ENCODE results near the gene EWSR1.
"Not testable (repeated sequence)": the region's sequence is repeated elsewhere in the genome, so short reads cannot be mapped to it uniquely, and the experiment has no call there.

EWSR1 gene, protein sequence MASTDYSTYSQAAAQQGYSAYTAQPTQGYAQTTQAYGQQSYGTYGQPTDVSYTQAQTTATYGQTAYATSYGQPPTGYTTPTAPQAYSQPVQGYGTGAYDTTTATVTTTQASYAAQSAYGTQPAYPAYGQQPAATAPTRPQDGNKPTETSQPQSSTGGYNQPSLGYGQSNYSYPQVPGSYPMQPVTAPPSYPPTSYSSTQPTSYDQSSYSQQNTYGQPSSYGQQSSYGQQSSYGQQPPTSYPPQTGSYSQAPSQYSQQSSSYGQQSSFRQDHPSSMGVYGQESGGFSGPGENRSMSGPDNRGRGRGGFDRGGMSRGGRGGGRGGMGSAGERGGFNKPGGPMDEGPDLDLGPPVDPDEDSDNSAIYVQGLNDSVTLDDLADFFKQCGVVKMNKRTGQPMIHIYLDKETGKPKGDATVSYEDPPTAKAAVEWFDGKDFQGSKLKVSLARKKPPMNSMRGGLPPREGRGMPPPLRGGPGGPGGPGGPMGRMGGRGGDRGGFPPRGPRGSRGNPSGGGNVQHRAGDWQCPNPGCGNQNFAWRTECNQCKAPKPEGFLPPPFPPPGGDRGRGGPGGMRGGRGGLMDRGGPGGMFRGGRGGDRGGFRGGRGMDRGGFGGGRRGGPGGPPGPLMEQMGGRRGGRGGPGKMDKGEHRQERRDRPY

DNA sequence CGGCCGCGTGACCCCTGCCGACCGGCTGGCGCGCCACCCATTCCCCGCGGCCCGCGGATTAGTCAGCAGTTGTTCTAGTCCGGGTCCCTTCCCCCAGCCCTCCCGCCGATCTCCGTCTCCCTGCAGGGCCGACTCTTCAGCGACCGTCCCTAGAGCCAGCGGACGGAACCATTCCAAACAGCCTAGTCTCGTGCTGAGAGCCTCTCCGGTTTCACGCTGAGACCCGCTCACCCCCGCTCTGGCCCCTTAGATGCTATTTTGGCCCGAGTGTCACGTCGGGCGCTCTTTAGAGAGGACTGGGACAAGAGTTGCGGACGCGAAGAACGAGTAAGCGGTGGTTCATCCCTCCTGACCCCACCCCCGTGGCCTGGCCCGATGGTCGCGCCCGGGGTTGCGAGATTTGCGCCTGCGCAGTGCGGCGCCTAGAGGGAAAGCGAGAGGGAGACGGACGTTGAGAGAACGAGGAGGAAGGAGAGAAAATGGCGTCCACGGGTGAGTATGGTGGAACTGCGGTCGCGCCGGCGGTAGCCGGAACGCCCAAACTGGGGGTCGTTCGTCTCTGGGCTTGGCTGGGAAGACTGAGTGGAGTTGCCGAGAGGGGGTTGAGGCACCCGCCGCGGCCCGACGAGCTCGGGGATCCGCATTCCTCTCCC lies at the start of gene EWSR1, which contains the start of gene RHBDD3:
EWSR1 (plus strand) TSS at position 411 of the 653 bp plus-strand sequence; CDS start at position 480, 69 bp downstream.
RHBDD3 (minus strand) TSS at position 124 of the 653 bp plus-strand sequence. CDS start 2,355 bp downstream, outside the sequence.
- DNase-seq = peak; percentile 96

DNA sequence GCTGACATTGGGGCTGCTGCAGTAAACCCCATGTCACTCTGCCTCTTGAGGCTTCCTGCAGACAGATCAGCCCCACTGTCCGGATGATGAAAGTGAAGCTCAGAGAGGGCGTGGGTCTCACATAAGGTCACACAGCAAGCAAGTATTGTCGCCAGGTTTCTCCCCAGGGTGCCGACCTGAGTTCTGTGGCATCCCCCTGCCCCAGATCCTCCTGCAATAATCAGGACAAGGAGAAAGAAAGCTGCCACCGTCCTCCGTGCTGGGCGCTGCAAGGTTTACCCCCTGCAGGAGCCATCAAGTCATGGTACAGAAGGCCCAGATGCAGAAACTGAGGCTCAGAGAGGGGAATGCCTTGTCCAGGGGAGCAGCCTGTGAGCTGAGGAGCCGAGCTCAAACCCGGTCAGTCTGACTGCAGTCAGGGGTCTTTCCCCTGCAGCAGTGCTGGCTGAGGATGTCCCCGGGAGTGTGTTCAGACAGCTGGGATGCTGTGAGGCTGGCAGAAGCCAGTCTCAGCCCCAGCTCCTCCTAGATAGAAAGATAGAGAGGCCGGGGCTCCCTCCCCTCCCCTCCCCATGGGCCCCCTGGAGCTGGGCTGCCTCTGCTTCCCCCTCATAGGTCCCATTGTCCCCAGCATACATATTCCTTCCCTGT lies 49.2 kb upstream of the EWSR1 start:
- DNase-seq = no peak

DNA sequence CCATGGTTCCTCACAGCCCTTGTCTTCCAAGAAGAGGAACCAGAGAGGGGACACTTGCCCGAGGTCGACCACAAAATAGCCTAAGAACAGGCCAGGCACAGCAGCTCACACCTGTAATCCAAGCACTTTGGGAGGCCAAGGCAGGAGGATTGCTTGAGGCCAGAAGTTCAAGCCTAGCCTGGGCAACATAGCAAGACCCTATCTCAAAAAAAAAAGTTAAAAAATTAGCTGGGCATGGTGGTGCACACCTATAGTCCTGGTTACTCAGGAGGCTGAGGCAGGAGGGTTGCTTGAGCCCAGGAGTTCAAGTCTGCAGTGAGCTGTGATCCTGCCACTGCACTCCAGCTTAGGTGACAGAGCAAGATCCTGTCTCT lies 48.7 kb upstream of the EWSR1 start:
- DNase-seq = not testable (repeated sequence)

DNA sequence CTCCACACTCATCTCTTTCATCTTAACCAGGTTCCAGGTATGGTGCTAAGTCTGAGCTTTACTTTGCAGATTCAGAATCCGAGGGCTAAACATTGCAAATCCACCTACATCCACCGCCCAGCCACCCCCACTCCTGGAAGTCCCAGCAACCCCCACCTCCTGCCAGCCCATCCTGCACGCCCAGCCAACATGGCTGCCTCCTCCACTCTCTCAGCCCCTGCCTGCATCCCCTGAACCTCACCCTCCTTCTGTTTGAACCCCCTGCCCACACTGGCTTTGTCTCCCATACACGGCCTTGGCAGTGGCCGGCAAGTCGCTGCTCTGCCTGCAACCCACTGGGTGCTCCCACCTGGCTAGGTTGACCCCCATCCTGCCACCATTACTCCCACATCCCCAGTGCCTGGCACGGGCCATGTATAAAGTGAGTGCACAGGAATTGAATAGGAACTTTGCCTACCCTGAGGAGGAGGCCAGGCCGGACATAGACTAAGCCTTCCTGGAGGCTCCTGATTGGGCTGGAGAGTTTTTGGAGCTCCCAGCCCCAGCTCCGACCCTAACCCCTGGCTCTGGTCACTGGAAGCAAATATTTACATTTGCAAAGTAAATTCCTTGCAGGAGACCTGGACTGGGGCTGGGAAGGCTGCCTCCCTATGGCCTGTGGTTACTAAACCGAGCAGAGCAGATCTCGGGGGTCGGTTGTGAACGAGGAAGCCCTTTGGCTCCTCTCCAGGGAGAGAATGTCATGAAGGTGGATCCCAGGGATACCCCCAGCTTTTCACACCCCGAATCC lies 48.0 kb upstream of the EWSR1 start:
- no peak for DNase-seq

DNA sequence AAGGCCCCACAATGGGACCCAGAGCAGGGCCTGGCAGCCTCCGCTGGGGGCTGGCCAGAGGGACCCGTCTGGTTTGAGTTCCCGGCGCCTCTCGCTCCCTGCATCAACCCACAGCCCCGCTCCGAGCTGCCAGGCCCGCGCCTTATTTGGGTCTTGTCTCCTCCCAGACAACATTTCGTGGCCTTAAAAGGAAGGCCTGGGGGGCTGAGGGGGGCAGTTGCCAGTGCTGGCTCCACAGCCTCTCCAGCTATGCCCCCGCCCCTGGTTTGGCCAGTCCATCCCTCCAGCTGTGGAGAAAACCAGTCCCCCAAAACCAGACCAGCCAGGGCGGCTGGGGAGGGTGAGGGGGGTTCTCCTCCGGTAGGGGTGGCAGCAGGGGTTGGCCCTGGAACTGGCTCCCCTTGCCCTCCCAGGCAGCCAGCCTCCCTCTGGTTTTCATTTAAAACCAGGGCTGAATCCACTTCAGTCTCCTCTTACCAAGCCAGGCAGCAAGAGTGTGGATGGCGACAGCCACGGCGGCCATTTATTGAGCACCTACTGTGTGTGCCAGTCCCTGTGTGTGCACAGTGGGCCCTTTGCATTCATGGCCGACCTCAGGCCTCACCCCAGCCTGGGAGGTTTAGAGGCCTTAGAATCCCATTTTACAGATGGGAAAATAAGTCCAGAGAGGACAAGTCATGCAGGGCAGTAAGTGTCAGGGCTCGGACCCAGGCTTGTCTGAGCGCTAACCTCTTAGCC lies 43.8 kb upstream of the EWSR1 start:
- DNase-seq = no peak

DNA sequence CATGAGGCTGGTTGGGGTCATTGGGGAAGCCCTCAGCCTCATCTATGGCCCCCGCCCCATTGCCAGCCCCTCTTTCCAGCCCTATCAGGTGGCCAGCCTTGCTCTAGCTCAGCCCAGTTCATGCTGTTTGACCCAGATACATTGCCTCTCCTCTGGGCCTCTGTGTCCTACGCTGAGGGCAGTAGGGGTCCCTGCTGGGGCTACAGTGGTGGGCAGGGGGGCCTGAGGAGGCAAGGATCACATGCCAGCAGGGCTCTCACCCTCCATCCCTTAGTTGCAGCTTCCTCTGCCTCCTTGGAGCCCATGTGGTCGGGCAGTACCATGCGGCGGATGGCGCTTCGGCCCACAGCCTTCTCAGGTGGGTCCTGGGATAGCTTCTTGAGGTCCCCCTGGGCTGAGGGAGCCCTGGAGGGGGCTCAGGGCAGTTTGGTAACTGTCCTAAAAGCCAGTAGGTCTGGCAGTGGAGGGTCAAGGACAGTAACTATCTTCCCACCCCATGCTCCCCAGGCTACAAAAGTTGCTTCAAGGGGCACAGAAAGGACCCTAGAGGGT lies 43.1 kb upstream of the EWSR1 start:
- no peak for DNase-seq

DNA sequence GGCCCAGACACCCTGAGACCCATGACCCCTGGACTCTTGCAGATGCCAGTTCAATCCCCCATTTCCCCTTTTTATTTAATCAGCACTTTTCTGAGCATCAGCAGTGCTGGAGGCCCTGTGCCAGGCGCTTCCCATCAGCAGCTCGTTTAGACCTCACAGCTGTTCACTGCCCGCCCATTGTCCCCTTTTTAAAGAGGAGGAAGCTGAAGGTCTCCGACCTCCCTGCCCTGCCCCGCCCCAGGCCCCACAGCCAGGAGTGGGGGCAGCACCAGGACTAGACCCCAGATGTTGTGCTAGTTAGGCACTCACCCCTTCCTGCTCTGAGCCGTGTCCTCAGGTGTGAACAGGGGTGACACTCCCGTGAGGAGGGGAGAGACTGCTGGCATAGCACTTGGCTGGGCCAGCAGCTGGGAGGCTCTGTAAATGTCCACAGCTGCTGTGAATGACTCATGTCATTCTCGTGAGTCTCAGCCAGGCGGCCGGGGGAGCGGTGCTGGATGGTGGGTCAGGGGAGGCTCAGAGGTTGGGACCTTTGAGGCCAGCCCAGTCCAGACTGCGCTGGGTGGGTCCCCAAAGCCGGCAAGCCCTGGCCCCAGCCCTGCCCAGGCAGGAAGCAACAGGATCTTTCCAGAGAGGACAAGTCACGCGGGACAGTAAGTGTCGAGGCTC lies 42.5 kb upstream of the EWSR1 start:
- no peak for DNase-seq

DNA sequence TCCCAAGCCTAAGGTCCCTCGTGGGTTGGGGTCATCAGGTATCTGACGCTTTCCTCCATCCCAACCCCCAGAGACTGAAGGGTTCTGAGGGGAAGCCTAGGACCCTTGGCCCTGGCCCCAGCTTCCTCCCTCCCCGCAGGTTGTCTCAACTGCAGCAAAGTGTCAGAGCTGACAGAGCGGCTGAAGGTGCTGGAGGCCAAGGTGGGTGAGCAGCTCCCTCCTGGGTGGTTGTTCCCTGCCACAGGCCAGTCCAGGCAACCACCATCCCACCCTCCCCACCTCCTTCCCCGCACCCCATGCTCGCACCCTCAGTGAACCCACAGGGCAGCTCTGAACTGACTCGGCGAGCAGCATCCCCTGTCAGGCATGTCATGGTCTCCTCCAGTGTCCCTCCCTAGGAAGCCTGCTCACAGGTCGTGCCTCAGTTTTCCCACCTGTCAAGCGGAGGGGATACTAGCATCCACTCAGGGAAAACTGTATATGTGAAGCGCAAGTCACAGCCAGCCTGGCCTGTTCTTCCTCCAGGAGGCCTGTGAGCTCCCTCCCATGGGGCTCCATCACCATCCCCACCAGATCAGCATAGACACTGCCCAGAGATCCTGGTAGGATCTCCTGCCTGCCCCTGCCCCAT lies 41.6 kb upstream of the EWSR1 start:
- no peak for DNase-seq

DNA sequence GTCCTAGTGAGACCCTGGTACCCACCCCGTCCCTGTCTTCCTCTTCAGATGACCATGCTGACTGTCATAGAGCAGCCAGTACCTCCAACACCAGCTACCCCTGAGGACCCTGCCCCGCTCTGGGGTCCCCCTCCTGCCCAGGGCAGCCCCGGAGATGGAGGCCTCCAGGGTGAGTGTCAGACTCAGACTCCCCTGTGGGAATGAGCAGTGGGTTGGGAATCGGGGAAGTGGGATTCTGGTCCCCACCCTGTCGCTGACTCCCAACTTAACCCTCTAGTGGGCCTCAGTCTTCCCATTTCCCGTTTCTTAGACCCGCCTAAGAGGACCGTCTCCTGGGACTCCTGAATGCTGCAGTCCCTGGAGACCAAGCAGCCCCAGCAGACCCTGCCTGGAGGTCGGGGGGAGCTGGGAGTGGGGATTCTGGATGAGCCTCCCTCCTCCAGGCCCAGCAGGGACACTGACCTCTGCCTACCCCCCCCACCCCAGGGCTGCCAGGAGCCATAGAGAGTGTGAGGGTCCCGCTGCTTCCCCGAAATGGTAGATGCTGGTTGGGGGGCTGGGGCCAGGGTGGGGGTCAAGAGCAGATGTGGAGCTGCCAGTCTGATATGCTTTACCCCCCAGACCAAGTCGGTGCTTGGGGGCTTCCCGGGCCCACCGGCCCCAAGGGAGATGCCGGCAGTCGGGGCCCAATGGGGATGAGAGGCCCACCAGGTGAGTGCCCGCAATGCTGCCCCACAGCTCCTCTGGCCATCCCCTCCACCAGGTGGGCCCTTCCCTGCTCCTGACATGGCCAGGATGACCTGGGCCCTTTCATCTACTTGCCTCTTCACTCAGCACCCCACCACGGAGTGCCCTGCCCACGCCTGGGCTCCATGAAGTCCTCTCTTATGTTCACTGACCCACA lies 36.8 kb upstream of the EWSR1 start:
- DNase-seq = no peak

DNA sequence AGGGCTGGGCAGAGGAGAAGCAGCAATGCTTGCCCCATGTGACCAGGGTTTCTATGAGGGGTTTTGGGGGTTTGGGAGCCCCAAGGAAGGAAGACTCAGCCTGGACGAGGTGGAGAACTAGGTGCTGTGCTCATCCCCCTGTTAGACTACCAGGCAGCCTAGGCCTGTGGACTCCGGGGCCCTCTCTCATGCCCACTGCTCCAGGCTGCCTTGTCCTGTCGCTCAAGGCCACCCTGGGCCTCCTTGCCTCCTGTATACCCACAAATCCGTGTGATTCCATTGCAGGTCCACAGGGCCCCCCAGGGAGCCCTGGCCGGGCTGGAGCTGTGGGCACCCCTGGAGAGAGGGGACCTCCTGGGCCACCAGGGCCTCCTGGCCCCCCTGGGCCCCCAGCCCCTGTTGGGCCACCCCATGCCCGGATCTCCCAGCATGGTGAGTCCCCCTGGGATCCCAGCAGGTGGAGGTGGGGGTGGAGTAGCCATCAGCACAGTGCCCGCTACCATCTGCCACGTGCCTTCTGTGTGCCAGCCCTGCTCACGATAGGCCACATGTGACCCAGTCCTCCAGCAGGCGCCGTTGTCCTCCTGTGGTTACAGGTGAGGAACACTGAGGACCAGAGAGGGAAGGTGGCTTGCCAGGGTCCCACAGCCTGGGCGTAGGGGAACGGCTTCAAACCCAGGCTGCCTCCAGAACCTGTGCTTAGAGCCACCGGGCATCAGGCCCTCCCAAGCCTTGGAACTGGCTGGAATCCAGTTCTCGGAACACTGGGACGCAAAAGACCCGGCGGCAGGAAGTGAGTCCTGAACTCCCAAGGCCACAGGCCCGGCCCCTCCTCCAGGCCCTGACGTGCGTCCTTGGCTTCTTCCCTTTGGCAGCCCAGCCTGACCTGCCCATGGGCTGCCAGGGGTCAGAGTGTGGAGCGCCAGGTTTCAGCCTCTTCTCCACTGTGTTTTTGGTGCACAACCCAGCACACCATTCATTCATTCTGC lies 35.8 kb upstream of the EWSR1 start:
- DNase-seq = no peak

DNA sequence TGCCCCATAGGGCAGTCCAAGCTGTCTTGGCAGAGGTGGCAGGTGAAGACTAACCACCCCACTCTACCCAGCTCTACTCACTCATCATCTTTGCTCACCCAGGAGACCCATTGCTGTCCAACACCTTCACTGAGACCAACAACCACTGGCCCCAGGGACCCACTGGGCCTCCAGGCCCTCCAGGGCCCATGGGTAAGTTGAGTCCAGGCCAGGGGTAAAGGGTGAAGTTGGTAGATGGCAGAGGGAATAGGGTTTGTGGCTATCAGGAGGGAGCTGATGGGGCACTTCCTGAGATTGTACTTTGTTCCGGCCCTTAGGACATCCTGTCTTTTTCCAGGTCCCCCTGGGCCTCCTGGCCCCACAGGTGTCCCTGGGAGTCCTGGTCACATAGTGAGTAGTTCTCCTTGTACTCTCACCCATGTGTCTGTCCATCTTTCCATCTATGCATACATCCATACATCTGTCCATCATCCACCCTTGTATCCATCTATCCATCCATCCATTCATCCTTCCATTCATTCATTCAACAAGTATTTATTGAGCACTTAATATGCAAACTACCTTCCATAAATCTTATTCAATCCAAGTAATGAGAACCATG lies 34.7 kb upstream of the EWSR1 start:
- no peak for DNase-seq

DNA sequence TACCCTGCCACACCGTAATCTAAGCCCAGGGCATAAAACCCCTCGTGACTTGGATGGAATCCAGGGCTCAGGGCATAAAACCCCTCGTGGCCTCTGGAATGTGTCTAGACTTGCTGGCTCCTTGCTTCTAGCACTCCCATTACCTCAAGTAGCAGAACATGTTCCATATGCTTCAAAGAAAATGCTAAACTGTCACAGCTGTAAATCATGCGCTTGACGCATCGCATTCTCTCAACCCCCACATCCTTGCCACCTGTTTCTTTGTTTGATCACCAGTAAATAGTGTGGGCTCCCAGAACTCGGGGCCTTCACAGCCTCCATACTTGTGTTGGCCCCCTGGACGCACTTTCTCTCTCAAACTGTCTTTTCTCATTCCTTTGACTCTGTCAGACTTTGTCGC lies 27.6 kb upstream of the EWSR1 start:
- not testable (repeated sequence) for DNase-seq

DNA sequence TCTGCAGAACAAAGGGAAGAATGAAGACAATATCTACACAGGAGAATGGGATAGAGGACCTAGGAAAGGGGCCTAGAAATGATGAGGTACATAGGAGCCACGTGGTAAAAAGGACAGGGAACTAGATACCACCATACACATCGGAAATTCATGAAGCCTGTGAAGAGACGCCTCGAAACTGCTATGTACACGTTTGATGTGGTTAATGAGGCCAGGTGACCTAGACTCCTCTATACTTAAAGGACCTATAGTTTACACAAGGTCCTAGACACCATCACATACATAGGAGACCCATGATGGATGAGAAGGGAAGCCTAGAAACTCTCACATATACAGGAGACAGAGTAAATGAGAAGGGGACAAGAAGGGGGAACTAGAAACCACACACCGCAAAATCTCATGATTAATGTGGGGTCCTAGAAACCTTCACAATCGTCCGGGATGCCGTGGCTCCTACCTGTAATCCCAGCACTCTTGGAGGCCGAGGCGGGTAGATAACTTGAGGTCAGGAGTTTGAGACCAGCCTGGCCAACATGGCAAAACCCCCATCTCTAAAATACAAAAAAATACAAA lies 24.1 kb upstream of the EWSR1 start:
- no peak for DNase-seq

DNA sequence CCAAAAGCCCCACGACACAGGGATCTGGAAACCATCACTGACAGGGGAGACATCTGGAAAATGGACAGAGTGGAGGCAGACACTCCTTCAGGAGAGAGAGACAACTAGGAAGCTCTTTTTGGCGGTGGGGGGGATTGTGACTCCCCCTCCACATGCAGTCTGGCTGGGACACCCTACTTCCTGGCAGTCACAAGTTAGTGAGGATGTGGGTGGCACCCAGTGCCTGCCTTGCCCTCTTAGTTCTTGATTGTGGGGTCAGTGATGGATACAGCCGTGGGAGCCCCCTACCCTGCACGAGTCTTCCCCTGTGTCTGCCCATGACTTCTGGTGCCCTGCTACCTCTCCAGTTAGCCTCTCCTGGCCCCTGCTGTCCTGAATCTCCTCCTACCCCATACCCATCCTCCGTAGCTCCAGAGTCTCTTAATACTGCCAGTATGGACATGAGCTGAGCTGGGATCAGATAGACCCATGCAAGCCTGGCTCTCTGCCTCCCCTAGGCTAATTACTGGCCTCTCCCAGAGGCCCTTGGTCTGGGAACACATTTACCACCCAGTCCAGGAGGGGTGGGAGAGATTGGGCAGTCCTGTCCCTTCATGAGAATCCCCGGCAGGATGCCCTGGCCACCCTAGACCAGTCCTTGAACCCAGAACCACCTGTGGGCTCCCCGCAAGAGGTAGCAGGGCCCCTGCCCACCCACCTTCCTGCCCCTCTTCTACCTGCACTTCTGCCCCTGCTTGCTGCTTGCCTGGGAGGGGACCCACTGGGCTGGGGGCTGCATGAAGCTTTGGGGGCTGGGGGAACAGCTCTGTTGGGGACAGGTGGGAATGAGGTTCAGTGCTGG lies 23.1 kb upstream of the EWSR1 start:
- DNase-seq = no peak

DNA sequence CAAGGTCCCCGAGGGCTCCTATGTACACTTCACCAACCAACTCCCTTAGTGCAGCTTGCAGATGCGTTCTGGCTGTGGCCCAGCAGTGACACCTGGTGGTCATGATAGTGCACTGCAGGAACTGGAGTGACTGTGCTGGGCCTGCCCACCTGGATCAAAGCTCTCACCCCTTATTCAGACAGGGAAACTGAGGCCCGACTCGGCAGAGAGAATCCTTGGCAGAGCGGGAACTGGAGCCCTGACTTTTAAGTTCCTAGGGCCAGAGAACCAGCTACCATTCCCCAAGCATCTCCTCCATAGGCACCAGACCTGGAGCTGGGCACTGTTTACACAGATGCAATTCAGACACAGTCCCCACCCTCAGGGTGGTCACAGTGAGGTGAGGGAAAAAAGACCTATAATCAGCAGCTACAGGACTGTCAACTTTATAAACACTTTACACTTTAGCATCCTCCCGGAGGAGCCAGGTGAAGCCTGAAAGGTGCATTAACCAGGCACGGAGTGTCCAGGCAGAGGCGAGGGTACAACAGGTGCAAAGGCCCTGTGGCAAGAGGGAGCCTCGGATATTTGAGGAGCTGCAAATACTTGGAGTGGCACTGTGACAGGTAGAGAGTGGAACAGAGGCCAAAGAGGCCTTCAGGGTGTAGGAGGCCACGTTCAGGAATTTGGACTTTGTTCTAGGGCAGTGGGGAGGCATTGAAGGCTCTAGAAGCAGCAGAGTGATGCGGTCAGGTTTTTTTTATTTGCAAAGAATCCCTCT lies 22.3 kb upstream of the EWSR1 start:
- peak; percentile 71 for DNase-seq

All from stimulated activated CD4-positive, alpha-beta T cell treated with anti-CD3 and anti-CD28 coated beads, Interleukin-4, amount 100 ng/mL, for 24 hours (primary cell).